Astrocyte (in vitro differentiated cells and primary cell): ENCODE data around the gene ABCC9.

Experiments
- EZH2 ChIP-seq: IDR thresholded peaks from 2 replicates; pipeline ENCODE4 v1.6.1; 2012; ENCODE audit warnings: mild to moderate bottlenecking, low read length, inconsistent platforms; ENCODE audit not compliant: insufficient read depth
- TF ChIP-seq, protein P1 (sequence below): IDR thresholded peaks from 2 replicates; pipeline ENCODE4 v1.5.1; 2011; ENCODE audit warnings: low read depth, mild to moderate bottlenecking, inconsistent platforms, low read length, moderate library complexity; ENCODE audit not compliant: insufficient read depth

GRCh38 chr12:21877293-21877982 is 63.8 kb downstream of the ABCC9 start:
- TF ChIP-seq, protein P1, sequence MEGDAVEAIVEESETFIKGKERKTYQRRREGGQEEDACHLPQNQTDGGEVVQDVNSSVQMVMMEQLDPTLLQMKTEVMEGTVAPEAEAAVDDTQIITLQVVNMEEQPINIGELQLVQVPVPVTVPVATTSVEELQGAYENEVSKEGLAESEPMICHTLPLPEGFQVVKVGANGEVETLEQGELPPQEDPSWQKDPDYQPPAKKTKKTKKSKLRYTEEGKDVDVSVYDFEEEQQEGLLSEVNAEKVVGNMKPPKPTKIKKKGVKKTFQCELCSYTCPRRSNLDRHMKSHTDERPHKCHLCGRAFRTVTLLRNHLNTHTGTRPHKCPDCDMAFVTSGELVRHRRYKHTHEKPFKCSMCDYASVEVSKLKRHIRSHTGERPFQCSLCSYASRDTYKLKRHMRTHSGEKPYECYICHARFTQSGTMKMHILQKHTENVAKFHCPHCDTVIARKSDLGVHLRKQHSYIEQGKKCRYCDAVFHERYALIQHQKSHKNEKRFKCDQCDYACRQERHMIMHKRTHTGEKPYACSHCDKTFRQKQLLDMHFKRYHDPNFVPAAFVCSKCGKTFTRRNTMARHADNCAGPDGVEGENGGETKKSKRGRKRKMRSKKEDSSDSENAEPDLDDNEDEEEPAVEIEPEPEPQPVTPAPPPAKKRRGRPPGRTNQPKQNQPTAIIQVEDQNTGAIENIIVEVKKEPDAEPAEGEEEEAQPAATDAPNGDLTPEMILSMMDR = no peak
- no peak for TF ChIP-seq EZH2
